IPS-18a (cell line): ENCODE measurements around the gene RNF145.

Experiments
- H3K27ac ChIP-seq: one replicate; pipeline ENCODE4 v1.5.1; 2013; ENCODE audit warnings: low read length
- H3K27me3 ChIP-seq: one replicate; pipeline ENCODE4 v1.6.1; 2013; ENCODE audit warnings: mild to moderate bottlenecking, low read length; ENCODE audit not compliant: control insufficient read depth, insufficient read depth
- H3K36me3 ChIP-seq: one replicate; pipeline ENCODE4 v1.6.1; 2013; ENCODE audit warnings: low read depth, low read length; ENCODE audit not compliant: control insufficient read depth
- H3K4me1 ChIP-seq: one replicate; pipeline ENCODE4 v1.6.1; 2013; ENCODE audit warnings: low read depth, low read length; ENCODE audit not compliant: control insufficient read depth
- H3K4me3 ChIP-seq: one replicate; pipeline ENCODE4 v1.5.1; 2013; ENCODE audit warnings: low read length
- H3K9ac ChIP-seq: one replicate; pipeline ENCODE4 v1.6.1; 2013; ENCODE audit warnings: mild to moderate bottlenecking, low read length, moderate library complexity
- H3K9me3 ChIP-seq: one replicate; pipeline ENCODE4 v1.6.1; 2013; ENCODE audit warnings: low read depth, low read length; ENCODE audit not compliant: control insufficient read depth

The RNF145 gene

GRCh38 chr5:159216454-159216853 is 7.1 kb upstream of the RNF145 start:
- Histone ChIP-seq H3K27ac (no peak overlapping the region), H3K27me3 (no peaks in the 10 kb centered on the region), H3K9me3 (no peaks in the 10 kb centered on the region), H3K9ac (no peak overlapping the region), H3K4me1 (peaks cover 3% of the 10 kb centered on the region), H3K36me3 (no peaks in the 10 kb centered on the region), H3K4me3 (no peak overlapping the region)

- no peaks in the 10 kb centered on the region for H3K9me3 ChIP-seq
- H3K4me3 ChIP-seq, result no peak overlapping the region
- no peaks in the 10 kb centered on the region for H3K36me3 ChIP-seq
- H3K4me1 ChIP-seq, result peaks cover 3% of the 10 kb centered on the region
- no peak overlapping the region for H3K27ac ChIP-seq
- no peak overlapping the region for H3K9ac ChIP-seq
- H3K27me3 ChIP-seq, result peaks cover under 1% of the 10 kb centered on the region
These were observed 6.5 kb upstream of the RNF145 start for GRCh38 chr5:159215886-159216285.

GRCh38 chr5:159214486-159215271 is 5.3 kb upstream of the RNF145 start:
- no peak overlapping the region for H3K27ac ChIP-seq
- H3K36me3 ChIP-seq, result no peaks in the 10 kb centered on the region
- no peak overlapping the region for H3K9ac ChIP-seq
- peaks cover 11% of the 10 kb centered on the region for H3K4me1 ChIP-seq
- H3K27me3 ChIP-seq, result peaks cover 11% of the 10 kb centered on the region
- H3K4me3 ChIP-seq, result no peak overlapping the region
- no peaks in the 10 kb centered on the region for H3K9me3 ChIP-seq

- Histone ChIP-seq H3K36me3 (no peaks in the 10 kb centered on the region), H3K9ac (no peak overlapping the region), H3K4me3 (no peak overlapping the region), H3K9me3 (no peaks in the 10 kb centered on the region), H3K4me1 (peaks cover 11% of the 10 kb centered on the region), H3K27me3 (peaks cover 11% of the 10 kb centered on the region), H3K27ac (no peak overlapping the region)
These were observed 3.5 kb upstream of the RNF145 start for GRCh38 chr5:159212657-159213462.

- no peak overlapping the region for H3K9ac ChIP-seq
- H3K4me3 ChIP-seq, result no peak overlapping the region
- peaks cover 15% of the 10 kb centered on the region for H3K27me3 ChIP-seq
- H3K4me1 ChIP-seq, result peaks cover 20% of the 10 kb centered on the region
- H3K27ac ChIP-seq, result no peak overlapping the region
- H3K9me3 ChIP-seq, result no peaks in the 10 kb centered on the region
- no peaks in the 10 kb centered on the region for H3K36me3 ChIP-seq
These were observed 2.4 kb upstream of the RNF145 start for GRCh38 chr5:159211729-159212174.

- peaks cover 29% of the 10 kb centered on the region for H3K4me1 ChIP-seq
- H3K4me3 ChIP-seq, result no peak overlapping the region
- H3K36me3 ChIP-seq, result no peaks in the 10 kb centered on the region
- no peak overlapping the region for H3K27ac ChIP-seq
- no peak overlapping the region for H3K9ac ChIP-seq
- peaks cover 15% of the 10 kb centered on the region for H3K27me3 ChIP-seq
- no peaks in the 10 kb centered on the region for H3K9me3 ChIP-seq
These were observed 1.5 kb upstream of the RNF145 start for GRCh38 chr5:159210846-159211245.

GRCh38 chr5:159210210-159210661 is 883 bp upstream of the RNF145 start:
- Histone ChIP-seq H3K4me1 (peaks cover 29% of the 10 kb centered on the region), H3K9ac (peak overlapping the region; percentile 64), H3K4me3 (peak overlapping the region; percentile 93), H3K27me3 (peaks cover 15% of the 10 kb centered on the region), H3K9me3 (no peaks in the 10 kb centered on the region), H3K36me3 (no peaks in the 10 kb centered on the region), H3K27ac (no peak overlapping the region)

- peaks cover 29% of the 10 kb centered on the region for H3K4me1 ChIP-seq
- H3K36me3 ChIP-seq, result no peaks in the 10 kb centered on the region
- peak overlapping the region; percentile 15 for H3K27ac ChIP-seq
These were observed 577 bp downstream of the RNF145 start for GRCh38 chr5:159208514-159209437.

GRCh38 chr5:159207686-159208513 is 1.5 kb downstream of the RNF145 start:
- H3K27ac ChIP-seq, result no peak overlapping the region
- H3K9ac ChIP-seq, result peak overlapping the region; percentile 79
- H3K4me3 ChIP-seq, result peak overlapping the region; percentile 93
- H3K4me1 ChIP-seq, result peaks cover 29% of the 10 kb centered on the region
- H3K27me3 ChIP-seq, result peaks cover 15% of the 10 kb centered on the region
- H3K36me3 ChIP-seq, result no peaks in the 10 kb centered on the region
- no peaks in the 10 kb centered on the region for H3K9me3 ChIP-seq

More at GRCh38 chr5:159208514-159209437, 577 bp downstream of the RNF145 start:
- peak overlapping the region; percentile 93 for H3K4me3 ChIP-seq
- H3K9me3 ChIP-seq, result no peaks in the 10 kb centered on the region
- H3K27me3 ChIP-seq, result peaks cover 15% of the 10 kb centered on the region
- peak overlapping the region; percentile 79 for H3K9ac ChIP-seq

- Histone ChIP-seq H3K27ac (no peak overlapping the region), H3K4me3 (peak overlapping the region; percentile 93)
These were observed 2.1 kb downstream of the RNF145 start for GRCh38 chr5:159207222-159207685.

More at GRCh38 chr5:159207222-159207685, 2.1 kb downstream of the RNF145 start:
- peaks cover 15% of the 10 kb centered on the region for H3K27me3 ChIP-seq
- peak overlapping the region; percentile 79 for H3K9ac ChIP-seq
- no peaks in the 10 kb centered on the region for H3K36me3 ChIP-seq
- peaks cover 29% of the 10 kb centered on the region for H3K4me1 ChIP-seq
- H3K9me3 ChIP-seq, result no peaks in the 10 kb centered on the region
